ENCODE data around the gene PLA2G6. TPM values are rescaled to one million over a fixed set of nuclear protein-coding genes. Genes with fewer than 3 reads are reported as not detected.

Gene PLA2G6
- total RNA-seq, 1 experiment from 2014 or later: 29.9 TPM

DNA sequence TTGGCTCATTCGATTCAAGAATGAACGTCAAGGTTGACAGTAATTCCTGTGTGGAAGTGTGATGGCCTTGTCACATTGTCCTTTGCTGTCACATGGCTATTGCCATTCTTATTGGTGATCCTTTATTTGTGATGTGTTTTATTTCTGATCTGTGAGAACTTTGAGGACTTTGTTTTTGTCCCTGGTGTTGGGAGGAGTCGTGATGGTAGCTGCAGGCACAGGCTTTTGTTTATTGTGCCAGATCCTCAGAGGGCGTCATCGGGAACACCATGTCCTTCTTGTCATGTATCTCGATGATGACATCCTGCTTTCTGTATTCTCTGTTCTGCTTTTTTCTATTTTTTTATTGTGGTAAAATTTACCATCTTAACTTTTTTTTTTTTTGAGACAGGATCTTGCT, 118.8 kb downstream of the PLA2G6 start (continued):
- TF ChIP-seq, protein P1, sequence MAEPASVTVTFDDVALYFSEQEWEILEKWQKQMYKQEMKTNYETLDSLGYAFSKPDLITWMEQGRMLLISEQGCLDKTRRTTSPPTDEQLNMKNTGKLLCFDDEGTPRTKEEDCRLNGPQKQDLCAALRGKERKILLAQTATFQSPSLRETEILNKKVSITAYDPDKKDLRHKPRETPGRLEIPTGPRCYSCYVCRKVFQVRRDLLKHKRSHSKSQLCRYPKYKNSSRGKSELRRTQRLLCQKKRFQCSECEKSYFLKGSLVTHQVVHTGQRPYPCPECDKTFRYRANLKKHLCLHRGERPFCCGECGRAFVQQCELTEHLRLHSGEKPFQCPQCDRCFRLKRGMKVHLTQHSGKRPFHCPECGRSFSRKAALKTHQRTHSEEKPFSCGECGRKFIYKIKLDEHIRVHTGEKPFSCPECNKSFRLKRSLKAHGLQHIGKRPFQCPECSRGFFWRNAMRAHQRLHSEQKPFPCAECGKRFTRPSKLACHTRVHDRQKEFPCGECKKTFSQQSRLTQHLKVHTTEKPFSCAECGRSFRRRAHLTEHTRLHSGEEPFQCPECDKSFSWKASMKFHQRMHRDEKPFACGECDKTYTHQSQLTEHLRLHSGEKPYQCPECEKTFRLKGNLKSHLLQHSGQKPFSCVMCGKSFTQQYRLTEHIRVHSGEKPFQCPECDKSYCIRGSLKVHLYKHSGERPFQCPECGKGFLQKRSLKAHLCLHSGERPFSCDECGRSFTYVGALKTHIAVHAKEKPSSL (CRISPR knock-in tag; conservative IDR thresholded peaks at IDR 0.05): no peak
- TF ChIP-seq FOXK1 (CRISPR knock-in tag; IDR thresholded peaks at IDR 0.05) (no peak), FOXJ3 (CRISPR knock-in tag; IDR thresholded peaks at IDR 0.05; ENCODE audit: borderline replicate concordance) (no peak), ESRRA (CRISPR knock-in tag; IDR thresholded peaks at IDR 0.05; ENCODE audit: borderline replicate concordance) (no peak)

Other genes with a start within 250 kb of the PLA2G6 start
- 0.16 to 0.96 TPM (median 0.72 TPM) in 3 replicates for gene C22orf23, start 228.2 kb downstream of the PLA2G6 start, total RNA-seq (2021)
- gene POLR2F, start 228.1 kb downstream of the PLA2G6 start, total RNA-seq (2021): 128 to 138 TPM (median 132 TPM) in 3 replicates
- 2.7 to 3.6 TPM (median 3.0 TPM) in 3 replicates for gene SOX10, start 197.3 kb downstream of the PLA2G6 start, total RNA-seq (2021)
- gene PICK1, start 124.4 kb downstream of the PLA2G6 start, total RNA-seq (2021): 28.1 to 33.4 TPM (median 28.2 TPM) in 3 replicates
- gene SLC16A8, start 97.6 kb downstream of the PLA2G6 start, total RNA-seq (2021): 0.53 to 0.98 TPM (median 0.57 TPM) in 3 replicates
- 3.0 to 5.7 TPM (median 4.9 TPM) in 3 replicates for gene BAIAP2L2, start 71.1 kb downstream of the PLA2G6 start, total RNA-seq (2021)
- gene MAFF, start 20.2 kb upstream of the PLA2G6 start, total RNA-seq (2021): 4.6 to 6.1 TPM (median 5.7 TPM) in 3 replicates
- gene TMEM184B, start 91.2 kb upstream of the PLA2G6 start, total RNA-seq (2021): 85.9 to 89.7 TPM (median 88.1 TPM) in 3 replicates
- gene CSNK1E, start 135.6 kb upstream of the PLA2G6 start, total RNA-seq (2021): 262 to 271 TPM (median 265 TPM) in 3 replicates